ENCODE data around the gene GRIP1.

The GRIP1 gene

GRCh38 chr12:66678338-66679275, at the start of gene GRIP1:
TSS of gene GRIP1 (minus strand) at chr12:66679076. CDS start at chr12:66678904, 172 bp downstream.
- no peak for DNase-seq (ENCODE audit: low spot score)

- no peak for DNase-seq (ENCODE audit: low spot score)
Observed at GRCh38 chr12:66726556-66726955, 47.7 kb upstream of the GRIP1 start.

GRCh38 chr12:66725031-66725430, 46.2 kb upstream of the GRIP1 start:
- no peak for DNase-seq (ENCODE audit: low spot score)

- no peak for DNase-seq (ENCODE audit: low spot score)
Observed at GRCh38 chr12:66724616-66725015, 45.7 kb upstream of the GRIP1 start.

- no peak for DNase-seq (ENCODE audit: low spot score)
Observed at GRCh38 chr12:66724026-66724425, 45.1 kb upstream of the GRIP1 start.

- no peak for DNase-seq (ENCODE audit: low spot score)
Observed at GRCh38 chr12:66719862-66720261, 41.0 kb upstream of the GRIP1 start.

- no peak for DNase-seq (ENCODE audit: low spot score)
Observed at GRCh38 chr12:66717036-66717673, 38.3 kb upstream of the GRIP1 start.

- DNase-seq (ENCODE audit: low spot score), result no peak
Observed at GRCh38 chr12:66716522-66716921, 37.6 kb upstream of the GRIP1 start.

- no peak for DNase-seq (ENCODE audit: low spot score)
Observed at GRCh38 chr12:66714709-66715108, 35.8 kb upstream of the GRIP1 start.

- DNase-seq (ENCODE audit: low spot score), result no peak
Observed at GRCh38 chr12:66713984-66714383, 35.1 kb upstream of the GRIP1 start.

- no peak for DNase-seq (ENCODE audit: low spot score)
Observed at GRCh38 chr12:66709893-66710292, 31.0 kb upstream of the GRIP1 start.

GRCh38 chr12:66709457-66709773, 30.5 kb upstream of the GRIP1 start:
- no peak for DNase-seq (ENCODE audit: low spot score)

- peak; percentile 36 for DNase-seq (ENCODE audit: low spot score)
Observed at GRCh38 chr12:66708704-66709456, 30.0 kb upstream of the GRIP1 start.

- DNase-seq (ENCODE audit: low spot score), result no peak
Observed at GRCh38 chr12:66707002-66707697, 28.3 kb upstream of the GRIP1 start.

GRCh38 chr12:66699738-66700482, 21.0 kb upstream of the GRIP1 start:
- DNase-seq (ENCODE audit: low spot score), result no peak

GRCh38 chr12:66698558-66698957, 19.7 kb upstream of the GRIP1 start:
- DNase-seq (ENCODE audit: low spot score), result no peak

- DNase-seq (ENCODE audit: low spot score), result no peak
Observed at GRCh38 chr12:66697404-66697803, 18.5 kb upstream of the GRIP1 start.

- DNase-seq (ENCODE audit: low spot score), result no peak
Observed at GRCh38 chr12:66694666-66695613, 16.1 kb upstream of the GRIP1 start.

- peak; percentile 67 for DNase-seq (ENCODE audit: low spot score)
Observed at GRCh38 chr12:66693901-66694513, 15.1 kb upstream of the GRIP1 start.

GRCh38 chr12:66692986-66693385, 14.1 kb upstream of the GRIP1 start:
- DNase-seq (ENCODE audit: low spot score), result no peak

Data from kidney capillary endothelial cell (primary cell).